Heart right ventricle (tissue), 16 donors: ENCODE measurements around the gene CDIPT. TPM values are rescaled to one million over a fixed set of nuclear protein-coding genes. Genes with fewer than 3 reads are reported as not detected.

ENCODE experiments used
- ATAC-seq, 8 donors: fragments of 200-7000 bp; cut with Tn5 transposase; one replicate each; pipeline ENCODE4 v1.9.1; 2020; ENCODE audit warnings: mild to moderate bottlenecking in 8 of 8, moderate library complexity in 8 of 8, moderate number of reproducible peaks in 1 of 8
- DNase-seq, 2 donors: peaks; one replicate each; pipeline ENCODE4 v3.0.0-alpha.2; 2020
- H3K27ac ChIP-seq, 10 donors: fragments of 200-600 bp; sonication (generic) in 2 of 10; one replicate each; pipeline versions ENCODE4 v1.5.0 to v1.8.0; 2020 to 2022; ENCODE audit warnings: mild to moderate bottlenecking in 3 of 10
- H3K27me3 ChIP-seq, 7 donors: fragments of 200-600 bp; one replicate each; pipeline ENCODE4 v1.8.0; 2021 to 2022; ENCODE audit warnings: mild to moderate bottlenecking in 2 of 7
- H3K36me3 ChIP-seq, 9 donors: fragments of 200-600 bp; sonication (generic) in 1 of 9; one replicate each; pipeline versions ENCODE4 v1.5.0 to v1.8.0; 2020 to 2022; ENCODE audit warnings: mild to moderate bottlenecking in 2 of 9
- H3K4me1 ChIP-seq, 9 donors: fragments of 200-600 bp; sonication (generic) in 1 of 9; one replicate each; pipeline versions ENCODE4 v1.5.0 to v1.8.0; 2020 to 2022; ENCODE audit warnings: mild to moderate bottlenecking in 4 of 9
- H3K4me3 ChIP-seq, 10 donors: fragments of 200-600 bp; sonication (generic) in 2 of 10; one replicate each; pipeline versions ENCODE4 v1.5.0 to v1.8.0; 2020 to 2022; ENCODE audit warnings: mild to moderate bottlenecking in 7 of 10, moderate library complexity in 2 of 10
- H3K9me3 ChIP-seq, 11 donors: fragments of 200-600 bp in 10 of 11; sonication (generic) in 2 of 11; one replicate each; pipeline versions ENCODE4 v1.5.0 to v1.8.0; 2013 to 2022; ENCODE audit warnings: mild to moderate bottlenecking in 2 of 11, control low read depth in 1 of 11, moderate library complexity in 1 of 11
- WGBS, 2 donors: extraction: QIAGEN DNeasy Blood & Tissue Kit; methylation state at CpG; one replicate each; pipeline ENCODE4 v1.1.7; 2013; ENCODE audit warnings: inconsistent platforms in 1 of 2; 5-methylcytosine and 5-hydroxymethylcytosine counted together
- intact Hi-C, 10 donors: fragments of 100-400 bp; cut with DNase I; formaldehyde crosslinking; loops; one replicate each; pipeline versions ENCODE4 v1.11.1 to v1.14.2; 2022
- polyA plus RNA-seq, 2 donors: library from polyadenylated mRNA; stranded (reverse); fragments of 200-250 nt; gene quantifications; one replicate each; pipeline ENCODE4 v1.2.3, GENCODE V29; 2013
- total RNA-seq, 10 donors: library from RNA; stranded (reverse); fragmentation: NEBNext Ultra II Directional in 3 of 10; extraction: Animal tissue kit (Norgen Biotek cat#: 25700) in 3 of 10; gene quantifications; one replicate each; pipeline versions ENCODE4 v1.2.1 to v1.2.4, GENCODE V29; 2021 to 2023
- TF ChIP-seq, protein P1 (sequence below), 9 donors: fragments of 200-600 bp; sonication (generic) in 2 of 9; IDR thresholded peaks; one replicate each; pipeline versions ENCODE4 v1.5.0 to v1.8.0; 2021 to 2022; ENCODE audit warnings: antibody characterized with exemption in 9 of 9, mild to moderate bottlenecking in 5 of 9, moderate library complexity in 1 of 9
- donor health status: Arrhythmogenic right ventricular cardiomyopathy.
- donor health status: ischemic (EF 13 %, LVEDD 7.1; RV severe dilation, severe dysfunction).
- donor health status: healthy with polysubstance abuse.
- donor health status: DM: no; HTN: yes; CAD: no.
- donor health status: DM: no; HTN: no; CAD: no.
- donor health status: ischemic (EF 25% LVEDD 6.9; RV normal size, moderate dysfunction).
- donor health status: ischemic (EF 25% LVEDD 5.7; RV mildly dilated, moderate dysfunction).
- donor health status: healthy.
- donor health status: DM: yes; HTN: yes; CAD: no.
- donor health status: Ischemic cardiomyopathy.
- donor health status: ischemic (EF 35%, LVEDD 5.7; RV mildly dilated, moderate dysfunction).
- donor health status: nonischemic (EF 11% LVEDD 7.7; RV severe dilation, severe dysfunction).
- donor health status: DM: yes; HTN: yes; CAD: no.
- donor health status: PGD.
- donor health status: ischemic (EF 29% LVEDD 5.4; RV normal size, mild dysfunction).
- donor health status: nonischemic (EF 23%, LVEDD 6.1; RV moderate dilation, normal function).

The CDIPT gene
- total and polyA plus RNA-seq, 12 donors = 55.1 to 99.6 (median 72.7) TPM

DNA sequence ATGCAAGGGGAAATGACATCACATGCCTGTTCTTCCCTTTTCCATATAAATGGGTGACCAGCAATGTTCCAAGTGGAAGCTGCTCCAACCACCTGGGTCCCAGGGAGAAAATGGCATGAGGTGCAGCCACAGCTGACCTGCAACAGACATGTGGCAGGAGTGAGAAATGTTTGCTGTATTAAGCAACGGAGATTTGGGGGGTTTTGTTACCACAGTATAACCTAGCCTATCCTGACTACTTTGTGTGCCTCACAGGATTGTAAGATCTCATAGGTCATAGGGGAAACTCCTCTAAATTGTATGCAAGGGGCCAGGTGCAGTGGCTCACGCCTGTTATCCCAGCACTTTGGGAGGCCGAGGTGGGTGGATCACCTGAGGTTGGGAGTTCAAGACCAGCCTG lies 12.0 kb downstream of the CDIPT start:
- H3K4me1 ChIP-seq = peaks cover 0 to 20% (median 0%) of the 10 kb centered on the region in 9 donors
- no peak overlapping the region for H3K27ac ChIP-seq
- ATAC-seq (no peak), DNase-seq (no peak)
- H3K27me3 ChIP-seq = no peaks in the 10 kb centered on the region
- TF ChIP-seq, protein P1, sequence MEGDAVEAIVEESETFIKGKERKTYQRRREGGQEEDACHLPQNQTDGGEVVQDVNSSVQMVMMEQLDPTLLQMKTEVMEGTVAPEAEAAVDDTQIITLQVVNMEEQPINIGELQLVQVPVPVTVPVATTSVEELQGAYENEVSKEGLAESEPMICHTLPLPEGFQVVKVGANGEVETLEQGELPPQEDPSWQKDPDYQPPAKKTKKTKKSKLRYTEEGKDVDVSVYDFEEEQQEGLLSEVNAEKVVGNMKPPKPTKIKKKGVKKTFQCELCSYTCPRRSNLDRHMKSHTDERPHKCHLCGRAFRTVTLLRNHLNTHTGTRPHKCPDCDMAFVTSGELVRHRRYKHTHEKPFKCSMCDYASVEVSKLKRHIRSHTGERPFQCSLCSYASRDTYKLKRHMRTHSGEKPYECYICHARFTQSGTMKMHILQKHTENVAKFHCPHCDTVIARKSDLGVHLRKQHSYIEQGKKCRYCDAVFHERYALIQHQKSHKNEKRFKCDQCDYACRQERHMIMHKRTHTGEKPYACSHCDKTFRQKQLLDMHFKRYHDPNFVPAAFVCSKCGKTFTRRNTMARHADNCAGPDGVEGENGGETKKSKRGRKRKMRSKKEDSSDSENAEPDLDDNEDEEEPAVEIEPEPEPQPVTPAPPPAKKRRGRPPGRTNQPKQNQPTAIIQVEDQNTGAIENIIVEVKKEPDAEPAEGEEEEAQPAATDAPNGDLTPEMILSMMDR (IDR thresholded peaks at IDR 0.05) = no peak
- no peak overlapping the region for H3K4me3 ChIP-seq
- WGBS, 2 donors = 91 to 99% methylated on average over 3 of the region's 3 CpGs
- peaks cover 0 to 30% (median 16%) of the 10 kb centered on the region in 9 donors for H3K36me3 ChIP-seq
- H3K9me3 ChIP-seq = no peaks in the 10 kb centered on the region
- intact Hi-C loops = loop anchor here in 1 of 10 donors (5.0 kb wide), 1 partner anchor 149 kb away; no protein-coding TSS in a partner anchor

DNA sequence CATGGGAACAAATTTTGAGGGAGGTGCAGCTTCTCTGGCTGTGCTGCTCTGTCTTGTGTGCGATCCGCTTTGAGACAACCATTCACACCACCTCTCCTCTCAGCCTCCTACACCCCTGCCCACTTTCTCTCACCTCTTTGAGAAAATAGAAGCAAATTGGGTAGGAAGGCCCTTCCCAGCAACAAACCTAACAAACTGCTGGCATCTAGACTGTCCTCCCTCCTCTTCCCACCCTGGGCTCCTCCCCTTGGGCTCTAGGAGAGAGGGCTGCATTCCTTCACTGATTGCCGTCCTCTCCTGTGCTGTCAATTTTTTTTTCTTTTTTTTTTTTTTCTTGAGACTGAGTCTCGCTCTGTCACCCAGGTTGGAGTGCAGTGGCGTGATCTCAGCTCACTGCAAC lies 13.5 kb downstream of the CDIPT start:
- peaks cover 0 to 45% (median 30%) of the 10 kb centered on the region in 9 donors for H3K36me3 ChIP-seq
- no peak overlapping the region for H3K27ac ChIP-seq
- TF ChIP-seq, protein P1 (IDR thresholded peaks at IDR 0.05) = no peak
- DNase-seq (no peak), ATAC-seq (peak in 1 of 8 donors; percentile 20)
- H3K4me3 ChIP-seq = no peak overlapping the region
- peaks cover 0 to 20% (median 0%) of the 10 kb centered on the region in 9 donors for H3K4me1 ChIP-seq
- no peaks in the 10 kb centered on the region for H3K9me3 ChIP-seq
- 61 to 69% methylated on average over 5 of the region's 5 CpGs for WGBS, 2 donors
- intact Hi-C loops = loop anchor here in 6 of 10 donors (5.0 to 10.0 kb wide), 4 partner anchors 37 to 155 kb away; partner anchors contain the start of gene PRRT2 (in 1 of the 6)
- H3K27me3 ChIP-seq = no peaks in the 10 kb centered on the region

DNA sequence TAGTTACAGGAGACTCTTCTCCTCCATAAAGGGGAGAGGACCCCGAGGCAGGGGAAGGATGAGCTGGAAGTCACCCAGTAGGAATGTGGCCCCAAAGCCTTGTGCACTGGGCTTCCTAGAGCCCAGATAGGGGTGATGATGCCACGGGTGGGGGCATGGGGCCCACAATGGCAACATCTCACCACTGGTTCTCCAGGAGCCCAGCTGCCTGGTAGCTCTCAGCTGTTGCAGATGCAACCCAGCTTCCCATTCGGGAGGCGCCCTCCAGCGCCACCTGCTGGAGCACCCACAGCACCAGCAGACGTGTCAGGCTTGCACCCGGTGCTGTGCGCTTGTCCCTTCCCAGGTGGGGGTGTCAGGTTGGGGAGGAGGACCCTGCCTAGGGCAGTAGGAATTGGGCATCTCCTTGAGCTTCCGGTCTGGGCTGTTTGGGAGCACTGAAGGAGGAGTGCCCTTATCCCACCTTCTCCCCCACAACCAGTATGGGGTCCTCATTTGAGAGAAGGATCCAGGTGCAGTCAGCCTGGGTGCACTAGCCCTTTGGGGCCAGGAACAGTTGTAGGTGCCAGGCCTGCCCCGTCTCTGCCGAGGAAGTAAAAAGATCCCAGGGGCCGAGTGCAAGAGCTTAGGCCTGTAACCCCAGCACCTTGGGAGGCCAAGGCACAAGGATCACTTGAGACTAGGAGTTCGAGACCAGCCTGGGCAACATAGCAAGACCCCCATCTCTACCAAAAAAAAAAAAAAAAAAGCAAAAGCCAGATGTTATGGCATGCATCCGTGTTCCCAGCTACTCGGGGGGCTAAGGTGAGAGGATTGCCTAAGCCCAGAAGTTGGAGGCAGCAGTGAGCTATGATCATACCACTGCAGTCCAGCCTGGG lies 14.4 kb downstream of the CDIPT start:
- peak; percentile 68 to 86 for DNase-seq
- 47 to 49% methylated on average over 15 of the region's 15 CpGs for WGBS, 2 donors

DNA sequence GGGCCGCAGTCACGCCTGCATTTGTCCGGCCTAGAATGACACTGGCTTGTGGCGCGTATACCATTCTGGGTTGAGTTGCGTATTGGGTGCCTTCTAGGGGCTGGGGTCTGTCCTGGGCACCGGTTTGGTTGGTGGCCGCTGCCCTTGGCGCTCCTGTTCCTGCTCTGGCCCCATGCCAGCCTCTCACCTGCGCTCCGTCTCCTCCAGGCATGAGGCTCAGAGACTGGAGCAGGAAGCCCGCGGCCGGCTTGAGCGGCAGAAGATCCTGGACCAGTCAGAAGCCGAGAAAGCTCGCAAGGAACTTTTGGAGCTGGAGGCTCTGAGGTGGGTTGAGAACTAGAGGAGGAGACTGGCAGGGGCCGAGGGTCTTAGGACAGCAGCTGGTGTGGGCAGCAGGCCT lies 17.4 kb downstream of the CDIPT start:
- Histone ChIP-seq H3K4me3 (no peak overlapping the region), H3K27ac (peak overlapping the region in 1 of 10 donors; percentile 32), H3K36me3 (peaks cover 0 to 81% (median 34%) of the 10 kb centered on the region in 9 donors), H3K27me3 (no peaks in the 10 kb centered on the region), H3K4me1 (peaks cover 0 to 7% (median 0%) of the 10 kb centered on the region in 9 donors), H3K9me3 (no peaks in the 10 kb centered on the region)
- 94 to 95% methylated on average over 18 of the region's 18 CpGs for WGBS, 2 donors
- no peak for ATAC-seq
- intact Hi-C loops = loop anchor here in 6 of 10 donors (5.0 to 10.0 kb wide), 4 partner anchors 33 to 151 kb away; partner anchors contain the start of gene PRRT2 (in 1 of the 6)
- DNase-seq = no peak
- TF ChIP-seq, protein P1 (IDR thresholded peaks at IDR 0.05) = no peak

More for the DNA sequence above, 14.4 kb downstream of the CDIPT start:
- peak; percentile 70 to 82 (median 76) for ATAC-seq
- Histone ChIP-seq H3K9me3 (no peaks in the 10 kb centered on the region), H3K4me3 (no peak overlapping the region), H3K27ac (peak overlapping the region in 1 of 10 donors; percentile 16), H3K4me1 (peaks cover 0 to 20% (median 0%) of the 10 kb centered on the region in 9 donors), H3K27me3 (no peaks in the 10 kb centered on the region), H3K36me3 (peaks cover 0 to 54% (median 30%) of the 10 kb centered on the region in 9 donors)
- TF ChIP-seq, protein P1 (IDR thresholded peaks at IDR 0.05) = peak; percentile 86 to 96 (median 91)
- intact Hi-C loops = loop anchor here in 7 of 10 donors (1.0 to 10.0 kb wide), 5 partner anchors 36 to 154 kb away; partner anchors contain the start of gene PRRT2 (in 1 of the 7)
